GM19193 (cell line): Measurements from ENCODE around the gene PHOX2A.

ENCODE experiments used
- POLR2A ChIP-seq: IDR thresholded peaks from 4 replicates; pipeline ENCODE4 v1.6.1; 2011; ENCODE audit not compliant: insufficient read depth, insufficient read length; ENCODE audit errors: extremely low read depth

Gene PHOX2A

DNA sequence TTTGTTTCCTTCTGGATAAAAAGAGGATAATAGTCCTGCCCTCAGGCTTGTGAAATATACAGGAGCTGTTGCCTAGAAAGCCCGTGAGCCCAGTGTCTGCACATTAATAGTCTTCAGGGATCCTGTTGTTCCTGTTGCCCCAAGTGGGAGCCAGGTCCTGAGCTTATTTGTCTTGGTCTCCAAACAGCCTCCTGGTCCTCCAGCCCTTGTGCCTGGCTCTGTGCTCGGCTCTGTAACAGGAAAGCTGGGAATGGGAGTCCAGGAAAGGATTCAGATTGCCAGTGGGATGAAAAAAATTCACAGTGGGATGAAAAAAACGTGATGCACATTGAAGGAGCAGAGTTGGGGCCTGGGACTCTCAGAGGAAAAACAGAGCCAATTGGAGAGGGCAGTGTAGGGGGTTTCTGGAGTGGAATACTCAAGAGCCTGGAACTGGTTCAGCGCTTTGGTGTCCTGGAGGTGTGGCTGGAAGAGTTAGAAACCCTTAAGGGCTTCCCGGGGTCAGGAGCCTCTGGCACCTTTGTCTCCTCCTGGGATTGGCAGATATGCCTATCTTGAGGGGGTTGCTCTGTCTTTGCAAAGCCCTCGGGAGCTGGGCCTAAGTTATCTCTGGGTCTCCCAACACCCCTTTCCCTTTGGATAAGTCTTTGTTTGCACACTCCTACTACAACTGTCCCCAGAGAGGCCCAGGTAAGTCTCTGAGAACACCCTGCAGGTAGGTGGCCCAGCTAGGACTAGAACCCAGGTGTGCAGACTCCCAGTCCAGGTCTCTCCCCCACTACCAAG lies 21.7 kb downstream of the PHOX2A start:
- TF ChIP-seq POLR2A: no peak

- no peak for TF ChIP-seq POLR2A
Observed at GRCh38 chr11:72221386-72222075, 22.4 kb downstream of the PHOX2A start.

DNA sequence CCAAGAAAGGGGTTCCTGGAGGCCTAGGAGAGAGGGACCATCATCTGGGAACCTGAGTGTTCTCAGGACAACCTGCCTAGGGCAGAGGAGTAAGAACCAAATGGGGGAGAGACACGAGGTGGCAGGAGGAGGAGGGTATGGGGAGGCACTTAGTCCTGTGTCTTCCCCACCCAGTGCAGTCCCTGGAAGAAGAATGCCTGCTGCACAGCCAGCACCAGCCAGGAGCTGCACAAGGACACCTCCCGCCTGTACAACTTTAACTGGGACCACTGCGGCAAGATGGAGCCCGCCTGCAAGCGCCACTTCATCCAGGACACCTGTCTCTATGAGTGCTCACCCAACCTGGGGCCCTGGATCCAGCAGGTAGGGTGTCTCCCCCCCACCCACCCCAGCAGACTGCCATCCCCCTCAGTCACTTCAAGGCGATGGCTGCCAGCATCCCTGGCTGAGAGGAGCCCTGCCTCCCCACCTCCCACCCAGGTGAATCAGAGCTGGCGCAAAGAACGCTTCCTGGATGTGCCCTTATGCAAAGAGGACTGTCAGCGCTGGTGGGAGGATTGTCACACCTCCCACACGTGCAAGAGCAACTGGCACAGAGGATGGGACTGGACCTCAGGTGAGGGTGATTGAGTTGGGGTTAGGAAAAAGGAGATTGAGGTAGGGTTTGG lies 23.1 kb downstream of the PHOX2A start:
- no peak for TF ChIP-seq POLR2A

DNA sequence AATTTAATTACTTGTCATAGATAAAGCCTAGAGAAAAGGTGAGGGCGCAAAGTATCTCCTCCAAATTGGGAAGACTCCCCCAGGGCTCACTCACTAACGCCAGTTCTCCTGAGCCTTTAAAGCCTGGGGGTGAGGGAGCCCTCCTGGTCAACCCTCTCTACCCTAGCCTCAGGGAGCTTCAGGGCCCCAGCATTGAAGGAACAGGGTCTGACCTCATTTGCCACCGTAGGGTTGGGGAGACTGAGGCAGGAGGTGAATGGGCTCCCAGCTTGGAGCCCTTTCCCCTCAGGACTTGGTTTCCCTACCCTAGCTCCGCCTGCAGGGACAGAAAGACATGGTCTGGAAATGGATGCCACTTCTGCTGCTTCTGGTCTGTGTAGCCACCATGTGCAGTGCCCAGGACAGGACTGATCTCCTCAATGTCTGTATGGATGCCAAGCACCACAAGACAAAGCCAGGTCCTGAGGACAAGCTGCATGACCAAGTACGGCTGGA lies 25.7 kb downstream of the PHOX2A start:
- no peak for TF ChIP-seq POLR2A

DNA sequence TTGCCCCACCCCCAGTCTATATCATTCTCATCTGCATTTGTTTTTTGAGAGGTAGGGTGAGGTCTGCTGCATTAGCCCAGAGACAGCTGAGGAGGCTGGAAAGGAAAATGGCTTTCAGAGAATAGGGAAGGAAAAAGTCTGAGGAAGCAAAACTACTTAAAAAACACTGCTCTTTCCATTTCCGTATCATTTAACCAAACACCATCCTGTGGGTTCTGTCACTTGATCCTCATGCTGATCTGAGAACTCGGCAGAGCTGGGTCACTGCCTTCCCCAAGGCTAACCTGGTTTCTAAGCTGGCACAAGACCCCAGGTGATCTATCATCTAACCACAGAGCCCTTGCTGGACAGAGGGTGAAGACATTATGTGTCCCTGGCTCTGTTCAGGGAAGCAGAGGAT lies 26.1 kb downstream of the PHOX2A start:
- TF ChIP-seq POLR2A: no peak

DNA sequence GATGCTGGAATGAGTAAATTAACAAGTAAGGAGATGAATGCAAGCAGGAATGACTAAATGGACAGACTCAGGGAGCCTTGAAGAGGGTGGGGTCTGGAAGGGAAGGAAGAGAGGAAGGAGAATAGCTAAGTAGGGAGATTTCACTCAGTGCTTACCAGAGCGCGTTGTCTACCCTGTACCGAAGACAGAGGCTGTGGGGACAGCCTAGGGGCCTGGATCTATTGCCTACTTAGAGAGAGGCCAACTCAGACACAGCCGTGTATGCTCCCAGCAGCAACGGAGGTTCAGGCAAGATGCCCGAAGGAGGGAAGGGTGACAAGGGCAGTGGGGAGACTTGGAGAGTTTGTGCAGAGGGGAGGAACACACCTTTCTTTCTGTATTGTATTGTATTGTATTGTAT lies 27.3 kb downstream of the PHOX2A start, which contains the start of gene FOLR2:
Gene FOLR2 (plus strand): TSS at position 157 of the 400 bp plus-strand sequence. CDS start 1,791 bp downstream, outside the sequence.
- no peak for TF ChIP-seq POLR2A

- no peak for TF ChIP-seq POLR2A
Observed at GRCh38 chr11:72209101-72209500, 34.9 kb downstream of the PHOX2A start.

DNA sequence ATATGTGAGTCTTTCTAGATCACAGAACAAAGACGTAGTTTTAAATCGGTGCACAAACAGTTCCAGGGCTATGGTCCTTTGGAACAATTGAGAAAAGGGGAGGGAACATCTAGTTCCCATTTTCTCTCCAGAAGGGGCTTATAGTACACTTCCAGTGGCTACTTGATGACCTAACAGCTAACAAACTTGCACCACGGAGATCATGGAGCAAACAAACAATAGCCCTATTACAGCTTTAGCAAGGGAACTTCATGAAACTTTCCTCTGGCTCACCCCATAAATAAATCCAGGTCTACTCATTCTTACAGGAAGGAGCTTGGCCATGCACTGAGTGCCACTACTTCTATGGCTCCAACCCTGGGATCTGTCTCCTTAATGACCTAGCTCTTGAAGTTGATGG lies 35.7 kb downstream of the PHOX2A start:
- no peak for TF ChIP-seq POLR2A

DNA sequence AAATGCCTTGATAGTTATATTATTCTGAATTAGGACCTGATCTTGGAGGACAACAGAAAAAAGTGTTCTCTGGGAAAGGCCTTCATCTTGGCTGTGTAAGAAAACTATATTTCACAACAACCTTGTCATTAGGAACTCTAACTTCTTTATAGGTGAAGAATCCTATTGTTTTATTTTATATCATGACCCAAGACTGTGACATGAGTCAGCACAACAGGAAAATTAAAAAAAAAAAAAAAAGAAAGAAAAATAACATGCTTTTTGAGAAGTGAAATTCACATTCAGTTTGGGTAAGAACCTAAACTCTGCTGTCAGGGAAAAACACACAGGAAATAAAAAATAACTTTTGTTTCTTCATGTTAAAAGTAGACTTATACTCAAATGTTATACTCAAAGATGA lies 39.1 kb downstream of the PHOX2A start:
- no peak for TF ChIP-seq POLR2A

GRCh38 chr11:72203163-72203562 lies 40.8 kb downstream of the PHOX2A start:
- TF ChIP-seq POLR2A: no peak

DNA sequence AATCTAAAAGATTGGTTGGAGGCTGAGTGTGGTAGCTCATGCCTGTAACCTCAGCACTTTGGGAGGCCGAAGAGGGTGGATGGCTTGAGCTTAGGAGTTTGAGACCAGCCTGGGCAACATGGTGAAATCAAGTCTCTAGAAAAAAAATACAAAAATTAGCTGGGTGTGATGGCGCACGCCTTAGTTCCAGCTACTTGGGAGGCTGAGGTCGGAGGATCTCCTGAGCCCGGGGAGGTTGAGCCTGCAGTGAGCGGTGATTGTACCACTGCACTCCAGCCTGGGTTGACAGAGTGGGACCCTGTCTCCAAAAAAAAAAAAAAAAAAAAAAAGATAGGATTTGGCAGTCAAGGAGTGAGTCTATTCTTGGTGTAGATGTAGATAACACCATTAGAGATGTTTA lies 41.4 kb downstream of the PHOX2A start:
- TF ChIP-seq POLR2A: no peak

DNA sequence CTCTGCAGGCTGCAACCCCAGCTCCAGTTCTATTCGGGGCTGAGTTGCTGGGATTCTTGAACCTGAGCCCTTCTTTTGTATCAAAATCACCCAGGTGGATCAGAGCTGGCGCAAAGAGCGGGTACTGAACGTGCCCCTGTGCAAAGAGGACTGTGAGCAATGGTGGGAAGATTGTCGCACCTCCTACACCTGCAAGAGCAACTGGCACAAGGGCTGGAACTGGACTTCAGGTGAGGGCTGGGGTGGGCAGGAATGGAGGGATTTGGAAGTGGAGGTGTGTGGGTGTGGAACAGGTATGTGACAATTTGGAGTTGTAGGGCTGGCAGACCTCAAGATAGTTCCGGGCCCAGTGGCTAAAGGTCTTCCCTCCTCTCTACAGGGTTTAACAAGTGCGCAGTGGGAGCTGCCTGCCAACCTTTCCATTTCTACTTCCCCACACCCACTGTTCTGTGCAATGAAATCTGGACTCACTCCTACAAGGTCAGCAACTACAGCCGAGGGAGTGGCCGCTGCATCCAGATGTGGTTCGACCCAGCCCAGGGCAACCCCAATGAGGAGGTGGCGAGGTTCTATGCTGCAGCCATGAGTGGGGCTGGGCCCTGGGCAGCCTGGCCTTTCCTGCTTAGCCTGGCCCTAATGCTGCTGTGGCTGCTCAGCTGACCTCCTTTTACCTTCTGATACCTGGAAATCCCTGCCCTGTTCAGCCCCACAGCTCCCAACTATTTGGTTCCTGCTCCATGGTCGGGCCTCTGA lies 48.3 kb downstream of the PHOX2A start:
- no peak for TF ChIP-seq POLR2A

DNA sequence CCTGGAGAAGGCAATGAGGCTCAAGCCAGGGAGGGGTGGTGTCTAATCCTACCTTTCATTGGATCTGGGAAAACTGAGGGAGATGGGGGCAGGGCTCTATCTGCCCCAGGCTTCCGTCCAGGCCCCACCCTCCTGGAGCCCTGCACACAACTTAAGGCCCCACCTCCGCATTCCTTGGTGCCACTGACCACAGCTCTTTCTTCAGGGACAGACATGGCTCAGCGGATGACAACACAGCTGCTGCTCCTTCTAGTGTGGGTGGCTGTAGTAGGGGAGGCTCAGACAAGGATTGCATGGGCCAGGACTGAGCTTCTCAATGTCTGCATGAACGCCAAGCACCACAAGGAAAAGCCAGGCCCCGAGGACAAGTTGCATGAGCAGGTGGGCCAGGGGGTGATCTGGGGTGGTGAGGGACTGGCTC lies 52.0 kb downstream of the PHOX2A start, which contains the start of gene FOLR1:
Gene FOLR1 (plus strand): TSS at position 180 of the 421 bp plus-strand sequence. CDS start 34 bp downstream, at position 214.
- TF ChIP-seq POLR2A: no peak

GRCh38 chr11:72190631-72191071 lies 53.3 kb downstream of the PHOX2A start:
- no peak for TF ChIP-seq POLR2A
